ENCODE results near the gene TMC8.

- TF ChIP-seq CTCF (conservative IDR thresholded peaks at IDR 0.05) (no peak), ZFX (IDR thresholded peaks at IDR 0.05) (peak; percentile 55; the same call in 1 of the 2 replicates)
Measured at GRCh38 chr17:78127888-78128550, 2.6 kb upstream of the TMC8 start.
